Activated CD4-positive, alpha-beta T cell treated with anti-CD3 and anti-CD28 coated beads, Interleukin-2, amount 50 U/mL, for 24 hours (primary cell): Measurements from ENCODE around the gene DAPK2.

Source experiments
- DNase-seq, 2 donors: peaks; one replicate each; pipeline ENCODE4 v3.0.0-alpha.2; 2020; ENCODE audit warnings: low read depth in 1 of 2, low spot score in 1 of 2

Gene DAPK2

DNA sequence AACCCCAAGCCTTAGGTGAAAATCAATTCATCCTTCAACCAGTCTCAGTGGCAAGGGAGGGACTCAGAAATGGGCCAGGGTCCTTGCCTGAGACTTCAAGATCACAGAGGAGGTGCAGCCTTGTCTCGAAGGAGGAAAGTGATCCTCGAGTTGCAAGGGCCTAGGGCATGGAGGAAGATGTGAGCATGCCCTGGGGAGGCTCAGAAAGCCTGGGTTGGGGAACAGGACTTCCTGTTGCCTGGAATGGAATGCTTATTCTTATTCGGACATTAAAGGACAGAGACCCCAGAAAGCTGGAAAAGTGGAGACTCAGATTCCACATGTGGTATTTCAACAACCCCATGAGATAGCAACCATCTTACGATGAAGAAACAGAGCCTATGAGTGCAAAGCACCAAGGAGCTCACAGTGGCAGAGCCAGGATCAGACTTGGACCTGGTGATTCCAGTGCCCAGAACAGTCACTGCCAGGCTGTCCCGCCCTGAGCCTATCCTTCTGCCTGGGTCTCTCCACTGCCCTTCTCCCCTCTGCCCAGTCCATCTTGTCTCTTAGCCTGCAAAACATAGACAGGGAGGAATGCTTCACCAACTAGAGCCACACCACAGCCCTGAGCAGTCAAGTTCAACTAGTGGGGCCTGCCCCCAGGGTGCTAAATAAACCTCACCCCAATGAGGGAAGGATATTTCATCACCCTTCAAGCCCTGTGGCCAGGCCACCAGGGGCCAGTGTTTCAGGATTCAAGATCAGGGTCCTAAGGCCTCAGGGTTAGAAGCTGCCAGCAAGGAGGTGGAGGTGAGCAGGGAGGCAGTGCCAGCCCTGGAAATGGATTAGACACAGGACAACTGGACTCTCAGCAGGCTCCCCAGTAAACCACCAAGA, 21.9 kb downstream of the DAPK2 start:
- no peak for DNase-seq

DNA sequence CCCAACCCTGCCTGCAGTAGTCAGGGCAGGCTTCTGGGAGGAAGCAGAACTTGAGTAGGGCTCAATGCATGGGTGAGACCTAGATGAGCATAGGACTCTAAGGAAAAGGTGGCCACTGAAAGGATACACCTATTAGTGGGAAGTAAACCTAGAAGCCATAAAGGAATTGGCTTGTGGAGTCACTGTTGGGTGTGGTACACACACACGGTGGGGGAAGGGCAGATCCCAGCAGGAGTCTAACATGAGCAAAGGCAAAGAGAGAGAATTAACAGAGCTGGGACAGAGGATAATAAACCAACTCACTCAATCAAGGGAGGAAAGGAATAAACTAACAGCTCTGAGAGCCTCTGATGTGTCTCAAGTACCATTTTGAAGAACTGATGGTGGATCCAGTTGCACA, 23.1 kb downstream of the DAPK2 start:
- DNase-seq: no peak

DNA sequence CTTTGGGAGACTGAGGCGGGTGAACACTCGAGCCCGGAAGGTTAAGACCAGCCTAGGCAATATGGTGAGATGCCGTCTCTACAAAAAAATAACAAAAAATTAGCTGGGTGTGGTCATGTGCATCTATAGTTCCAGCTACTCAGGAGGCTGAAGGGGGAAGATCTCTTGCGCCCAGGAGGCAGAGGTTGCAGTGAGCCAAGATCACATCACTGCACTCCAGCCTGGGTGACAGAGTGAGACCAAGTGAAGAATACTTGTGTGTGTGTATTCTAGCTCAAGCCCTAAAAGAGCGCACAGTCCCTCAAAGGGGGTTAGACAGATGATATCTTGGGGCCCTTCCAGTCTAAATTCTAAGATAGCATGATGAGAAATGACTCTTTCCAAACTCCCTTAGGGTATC, 23.7 kb downstream of the DAPK2 start:
- no peak for DNase-seq

DNA sequence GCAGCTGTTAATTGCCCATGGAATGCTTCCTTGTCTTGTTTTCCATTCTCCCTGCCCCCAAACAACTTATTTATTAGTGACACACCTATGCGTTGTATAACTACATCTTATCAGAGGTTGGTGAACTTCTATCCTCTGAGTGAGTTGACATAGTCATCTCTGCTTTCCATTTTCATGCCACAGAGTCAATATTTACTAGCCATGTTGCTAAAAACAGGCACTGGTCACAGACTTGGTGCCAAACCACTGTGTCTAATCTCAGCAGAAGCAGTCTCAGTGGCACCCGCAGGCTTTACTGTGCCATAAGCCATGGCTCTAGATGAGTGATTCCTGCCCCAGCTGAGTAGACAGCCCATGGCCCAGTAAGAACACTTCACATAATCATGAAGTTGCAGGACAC, 26.5 kb downstream of the DAPK2 start:
- no peak for DNase-seq

DNA sequence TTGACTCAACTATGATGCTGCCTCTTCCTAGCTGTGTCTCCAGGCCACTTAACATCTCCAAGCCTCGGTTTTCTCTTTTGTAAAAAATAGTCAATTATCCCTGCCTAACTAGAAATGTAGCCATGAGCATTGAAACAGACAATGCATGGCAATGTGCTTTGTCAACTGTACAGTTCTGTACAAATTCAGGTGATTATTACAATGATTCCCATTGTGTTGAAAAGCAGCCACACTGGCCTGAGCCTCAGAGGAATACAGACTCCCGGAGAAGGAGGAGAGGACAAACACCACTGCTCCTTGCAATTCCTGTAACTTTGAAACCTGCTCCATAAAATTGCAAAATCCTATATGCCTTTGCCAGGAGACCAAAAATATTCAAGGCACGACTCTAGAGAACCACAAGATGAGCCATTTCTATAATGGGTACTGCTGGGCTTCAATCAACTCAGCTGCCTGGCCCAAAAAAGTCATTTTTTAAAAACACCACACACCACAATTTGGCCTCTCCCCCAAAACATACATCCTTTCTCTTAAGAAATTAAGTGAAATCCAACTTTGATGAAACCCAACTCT, 28.6 kb downstream of the DAPK2 start:
- no peak for DNase-seq

DNA sequence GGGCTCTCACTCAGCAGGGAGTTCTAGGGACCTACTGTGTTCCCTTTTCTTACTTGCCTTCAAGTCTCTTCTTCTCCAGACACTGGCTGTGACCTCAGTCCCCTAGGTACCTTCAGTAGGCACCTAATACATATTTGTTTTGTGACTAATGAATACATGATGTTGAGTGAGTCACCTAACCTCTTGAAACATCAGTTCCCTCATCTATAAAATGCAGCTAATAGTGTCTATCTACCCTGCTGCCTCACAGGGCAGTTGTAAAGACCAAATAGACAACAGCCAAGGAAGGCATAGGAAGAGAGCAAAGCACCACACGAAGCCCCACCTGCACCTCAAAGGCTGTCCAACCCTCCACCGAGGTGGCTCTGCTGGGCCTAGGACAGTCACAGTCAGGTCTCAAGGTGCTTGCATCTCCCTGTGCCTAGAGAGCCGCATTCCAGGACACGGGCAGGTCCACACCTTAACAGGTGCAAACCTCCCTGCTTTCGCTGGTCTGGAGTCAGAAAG, 29.1 kb downstream of the DAPK2 start:
- no peak for DNase-seq

DNA sequence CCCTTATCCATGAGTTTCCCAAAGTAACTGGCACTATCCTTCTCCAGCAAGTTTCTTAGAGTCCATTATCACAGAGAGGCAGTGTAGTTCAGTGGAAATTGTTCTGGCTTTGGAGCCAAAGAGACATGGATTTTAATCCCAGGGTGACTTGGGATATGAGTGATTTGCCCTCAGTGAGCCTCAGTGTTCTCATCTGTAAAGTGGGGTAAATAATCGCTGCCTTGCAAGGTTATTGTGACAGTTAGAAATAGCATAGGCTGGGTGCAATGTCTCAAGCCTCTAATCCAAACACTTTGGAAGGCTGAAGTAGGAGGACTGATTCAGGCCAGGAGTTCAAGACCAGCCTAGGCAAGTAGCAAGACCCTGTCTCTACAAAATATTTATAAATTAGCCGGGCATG, 30.0 kb downstream of the DAPK2 start:
- DNase-seq: no peak

DNA sequence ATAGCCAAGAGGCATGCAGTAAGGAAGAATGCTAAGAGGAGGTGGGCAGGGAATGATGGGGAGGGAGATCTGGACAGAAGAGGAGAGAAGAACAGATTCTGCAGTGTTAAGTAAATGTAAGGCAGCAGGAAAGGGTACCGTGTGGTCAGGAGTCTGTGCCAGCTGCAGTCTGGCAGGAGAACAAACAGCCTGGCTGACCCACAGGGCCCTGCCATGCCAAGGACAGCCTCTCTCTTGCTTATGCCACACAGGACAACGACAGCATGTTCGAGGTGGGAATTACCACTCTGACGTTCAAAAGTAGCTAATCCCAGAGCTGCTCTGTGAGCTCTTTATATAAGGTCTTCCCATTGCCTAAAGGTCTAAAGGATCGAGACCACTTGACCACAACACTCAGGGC, 31.3 kb downstream of the DAPK2 start:
- no peak for DNase-seq

DNA sequence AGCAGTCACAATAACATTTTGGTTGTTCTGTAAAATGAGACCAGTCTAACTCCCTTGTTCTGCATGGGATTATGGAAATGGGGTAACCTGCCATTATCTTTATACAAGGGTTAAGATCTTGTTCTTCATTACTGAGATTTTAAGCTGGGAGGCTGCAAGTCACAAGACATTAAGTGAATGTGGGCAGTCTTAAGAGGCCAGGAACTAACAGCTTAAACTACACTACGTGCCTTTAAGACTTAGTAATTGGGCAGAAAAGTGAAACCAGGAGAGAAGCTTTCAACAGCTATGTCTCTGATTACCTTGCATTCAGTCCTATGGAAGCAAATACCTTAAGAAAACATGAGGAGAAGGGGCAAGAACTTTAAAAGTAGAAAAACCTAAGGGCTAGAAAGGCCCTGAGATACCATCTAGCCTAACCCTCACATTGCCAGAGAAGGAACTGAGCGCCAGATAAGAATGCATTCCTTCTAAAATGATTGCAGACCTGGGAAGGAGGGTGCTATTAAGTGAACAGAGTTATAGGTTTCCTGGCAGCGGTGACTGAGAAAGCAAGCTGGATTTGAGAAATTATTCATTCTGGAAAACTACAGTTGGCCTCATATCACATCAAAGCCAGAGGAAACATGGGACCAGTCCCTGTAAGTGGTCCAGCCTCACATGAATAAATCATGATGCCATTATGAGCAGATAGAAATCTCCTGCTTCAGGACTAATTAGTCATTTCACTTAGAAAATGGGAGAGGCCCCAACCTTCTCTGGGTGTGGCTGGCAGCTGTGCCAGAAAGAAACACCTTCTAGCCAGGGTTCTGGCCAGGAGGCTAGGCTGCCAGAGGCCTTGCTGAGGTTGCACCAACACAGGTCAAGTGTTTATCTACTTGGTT, 32.9 kb downstream of the DAPK2 start:
- DNase-seq: no peak

DNA sequence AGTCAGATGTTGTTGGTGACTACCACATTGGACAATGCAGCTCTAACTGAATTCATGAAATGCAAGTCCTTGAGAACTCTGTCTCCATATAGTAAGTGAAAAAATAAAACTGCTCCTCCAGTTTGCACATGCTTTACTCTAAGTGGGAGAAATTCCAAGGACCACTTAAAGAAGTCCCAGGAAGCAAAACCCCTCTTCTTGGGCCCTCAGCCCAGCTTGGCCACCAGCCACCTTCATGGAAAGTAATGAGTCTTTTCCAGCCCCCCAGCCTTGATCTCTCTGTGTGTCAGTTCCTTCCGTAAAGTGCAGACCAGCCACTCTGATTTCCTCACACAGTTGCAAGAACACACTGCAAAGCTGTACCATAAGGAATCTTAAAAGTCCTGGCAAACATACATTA, 34.5 kb downstream of the DAPK2 start:
- DNase-seq: no peak

DNA sequence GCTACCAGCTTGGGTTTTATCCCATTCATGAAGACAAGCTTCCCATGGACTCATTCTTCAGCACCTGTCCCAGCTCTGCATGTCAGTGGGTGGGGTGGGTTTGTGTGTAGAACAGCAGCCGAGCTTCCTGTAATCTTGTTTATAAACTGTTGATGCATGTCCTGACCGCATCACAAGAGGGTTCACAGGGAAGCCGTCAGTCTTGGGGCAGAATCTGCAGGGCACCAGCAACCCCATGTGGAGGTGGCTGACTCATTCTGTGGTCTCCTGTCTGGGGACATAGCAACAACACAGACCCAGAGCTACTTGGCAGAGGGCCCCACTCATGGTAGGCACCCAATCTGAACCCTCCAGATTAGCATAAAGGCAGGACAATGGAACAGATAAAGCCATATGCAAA, 35.6 kb downstream of the DAPK2 start:
- DNase-seq: peak; percentile 43 to 69

DNA sequence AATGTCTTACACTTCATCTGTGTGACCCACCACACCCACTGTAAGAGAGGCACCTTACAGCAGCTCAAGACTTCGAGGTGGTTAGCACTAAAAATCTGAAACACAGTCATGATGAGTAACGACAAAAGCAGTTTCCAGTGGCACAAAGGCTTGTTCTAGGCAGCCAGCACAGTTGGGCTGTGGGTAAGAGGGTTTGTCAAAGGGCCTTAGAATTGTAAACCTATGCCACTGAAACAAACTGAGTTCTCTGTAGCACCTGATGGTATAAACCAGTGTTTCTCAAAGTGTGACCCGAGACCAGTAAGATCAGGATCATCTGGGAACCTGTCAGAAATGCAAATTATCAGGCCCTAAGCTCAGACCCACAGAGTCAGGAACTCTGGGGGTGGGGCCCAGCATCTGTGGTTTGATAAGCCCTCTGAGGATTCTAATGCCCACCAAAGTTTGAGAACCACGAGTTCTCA, 36.5 kb downstream of the DAPK2 start:
- DNase-seq: peak; percentile 25 to 28

DNA sequence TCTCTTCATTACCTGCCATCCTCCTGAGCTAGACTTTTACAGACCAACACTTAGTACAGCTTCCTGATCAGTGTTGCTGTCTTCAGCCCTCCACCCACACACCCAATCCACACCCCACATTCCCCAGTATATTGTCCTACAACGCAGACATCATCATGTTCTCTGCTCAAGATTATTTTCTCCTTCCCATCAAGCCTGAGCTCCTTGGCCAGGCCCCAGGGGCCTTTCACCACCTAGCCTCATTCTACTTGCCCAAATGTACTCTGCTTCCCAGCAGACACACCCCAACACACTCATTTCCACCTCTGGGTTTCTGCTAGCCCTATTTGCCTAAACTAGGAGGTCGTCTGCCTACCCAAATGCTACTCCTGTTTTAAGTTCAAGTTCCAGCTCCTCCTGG, 37.0 kb downstream of the DAPK2 start:
- no peak for DNase-seq

DNA sequence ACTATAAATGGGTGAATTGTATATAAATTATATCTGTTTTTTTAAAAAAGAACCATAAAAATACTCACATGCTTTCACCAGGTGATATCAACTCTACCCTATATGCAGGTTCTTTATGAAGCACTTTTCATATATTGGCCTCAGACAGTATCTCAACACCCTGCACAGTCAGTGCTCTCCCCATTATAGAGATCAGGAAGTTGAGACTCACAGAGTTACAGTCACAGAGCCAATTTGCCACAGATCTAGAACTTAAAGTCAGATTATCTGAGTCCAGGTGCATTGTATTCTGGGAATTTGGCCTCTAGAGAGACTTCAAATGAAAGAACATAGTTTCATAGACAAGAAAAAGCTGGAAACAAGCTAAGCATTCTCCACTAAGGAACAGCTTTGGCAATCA, 38.1 kb downstream of the DAPK2 start:
- DNase-seq: no peak

DNA sequence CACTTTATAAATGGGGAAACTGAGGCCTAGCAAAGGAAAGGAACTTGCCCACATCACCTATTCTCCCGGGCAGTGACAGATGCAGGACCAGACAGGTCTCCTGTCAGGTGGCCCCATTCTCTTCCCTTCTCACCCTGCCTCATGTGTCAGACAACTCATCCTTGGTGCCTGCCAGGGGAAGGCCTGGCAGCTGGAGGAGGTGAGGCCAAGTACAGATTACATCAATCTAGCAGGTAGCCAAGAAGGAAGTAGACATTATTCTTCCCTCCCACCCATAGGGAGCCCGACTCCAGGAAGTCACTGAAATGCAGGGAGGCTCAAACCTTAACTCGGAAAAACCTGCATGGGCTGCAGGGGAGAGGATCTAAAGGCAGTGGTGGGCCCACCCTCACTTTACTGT, 39.6 kb downstream of the DAPK2 start:
- DNase-seq: no peak

DNA sequence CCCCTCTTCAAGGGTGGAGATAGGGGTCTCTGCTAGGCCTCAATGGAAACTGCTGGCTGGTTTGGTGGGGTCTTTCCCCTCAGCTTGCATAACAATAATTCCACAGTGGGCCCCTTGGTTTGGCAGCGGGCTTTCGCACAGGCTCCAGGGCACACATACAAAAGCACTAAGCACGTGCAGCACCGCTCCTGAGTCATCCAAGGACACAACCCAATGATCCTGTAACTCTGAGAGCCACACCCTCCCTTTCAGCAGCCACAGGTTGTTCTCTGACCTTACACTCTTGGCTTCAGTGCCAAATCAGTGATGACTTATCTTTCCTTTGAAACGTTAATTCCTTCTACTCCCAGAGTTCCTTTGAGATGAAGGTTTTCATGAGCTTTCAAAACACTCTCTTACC, 41.7 kb downstream of the DAPK2 start:
- DNase-seq: no peak

DNA sequence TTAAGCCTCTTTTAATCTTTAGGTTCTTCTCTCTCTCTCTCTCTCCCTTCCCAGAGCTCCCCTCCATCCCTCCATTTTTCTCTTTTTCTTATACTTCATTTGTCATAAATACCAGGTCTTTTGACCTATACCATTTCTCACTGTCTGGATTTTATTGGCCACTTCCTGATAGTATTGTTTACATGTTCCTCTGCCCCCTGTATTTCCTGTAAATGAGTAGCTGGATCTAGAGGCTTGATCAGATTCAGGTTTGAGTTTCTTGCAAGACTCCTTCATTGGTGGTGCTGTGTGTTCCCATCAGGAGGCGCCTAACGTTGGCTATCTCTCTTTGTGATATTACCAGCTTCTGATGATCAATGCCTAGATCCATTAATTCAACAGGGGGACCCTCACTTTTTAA, 42.2 kb downstream of the DAPK2 start:
- no peak for DNase-seq

DNA sequence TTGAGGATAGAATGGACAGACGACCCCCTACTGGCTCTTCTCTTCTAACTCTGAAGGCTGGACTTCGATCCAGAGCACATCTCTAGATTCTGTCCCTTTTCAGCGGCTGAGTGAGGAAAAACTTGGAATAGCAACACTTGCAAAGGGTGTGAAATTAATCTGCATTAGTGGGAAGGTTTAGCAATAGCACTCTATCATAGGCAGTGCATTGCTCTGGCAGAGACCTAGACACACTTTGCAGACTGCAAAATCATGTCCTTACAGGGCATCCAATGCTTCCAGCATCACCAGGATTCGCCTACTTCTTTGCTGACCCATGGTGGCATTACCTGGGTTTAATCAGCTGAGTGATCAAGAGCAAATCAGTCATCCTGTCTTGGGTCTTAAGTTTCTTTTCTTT, 43.1 kb downstream of the DAPK2 start:
- no peak for DNase-seq

DNA sequence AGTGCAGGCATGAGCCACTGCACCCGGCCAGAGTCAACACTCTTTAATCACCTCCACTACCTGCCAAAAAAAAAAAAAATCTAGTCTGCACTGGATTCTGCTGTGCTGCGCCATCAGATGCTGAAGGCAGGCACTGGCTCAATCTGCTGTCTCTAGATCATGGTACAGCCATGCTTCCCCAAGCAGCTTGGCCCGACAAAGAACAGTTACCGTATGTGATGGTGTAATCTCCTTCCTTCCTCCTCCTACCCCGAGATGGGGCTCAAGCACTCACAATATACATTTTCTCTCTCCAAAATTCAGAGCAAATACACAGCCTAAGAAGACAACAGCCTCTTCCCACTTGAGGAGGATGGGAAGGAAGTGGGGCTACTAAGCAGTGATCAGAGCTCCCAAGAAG, 45.1 kb downstream of the DAPK2 start:
- DNase-seq: no peak

DNA sequence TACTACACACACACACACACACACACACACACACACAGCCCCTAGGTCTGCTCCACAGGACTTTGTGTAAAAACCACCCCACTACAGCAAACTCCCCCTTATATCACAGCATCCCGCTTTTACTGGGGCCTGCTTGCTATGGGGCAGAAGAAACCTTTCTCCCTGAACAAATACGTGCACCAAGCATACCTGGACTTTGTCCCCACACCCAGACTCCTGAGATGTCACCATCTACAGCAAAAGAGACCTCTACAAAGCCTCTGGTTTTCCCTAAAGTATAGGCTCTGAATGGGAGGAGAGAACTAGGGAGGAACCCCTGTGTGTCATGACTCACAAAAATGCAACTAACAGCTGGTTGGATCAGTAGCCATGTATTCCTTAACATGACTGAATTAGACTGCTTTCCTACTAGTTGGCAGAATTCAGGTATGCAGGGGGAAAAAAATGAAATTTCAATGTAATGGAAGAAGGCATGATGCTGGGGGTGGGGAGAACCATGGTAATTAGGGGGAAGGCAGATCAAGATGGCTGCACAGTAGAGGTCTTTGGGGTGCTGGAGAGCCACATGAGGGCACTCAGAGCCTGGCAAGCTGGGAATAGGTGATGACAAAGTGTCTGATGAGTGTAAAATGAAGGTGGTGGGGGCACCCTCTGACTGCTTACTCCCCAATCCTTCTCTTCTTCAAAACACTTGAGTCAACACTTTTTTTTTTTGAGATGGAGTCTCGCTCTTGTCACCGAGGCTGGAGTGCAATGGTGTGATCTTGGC, 45.9 kb downstream of the DAPK2 start:
- no peak for DNase-seq

DNA sequence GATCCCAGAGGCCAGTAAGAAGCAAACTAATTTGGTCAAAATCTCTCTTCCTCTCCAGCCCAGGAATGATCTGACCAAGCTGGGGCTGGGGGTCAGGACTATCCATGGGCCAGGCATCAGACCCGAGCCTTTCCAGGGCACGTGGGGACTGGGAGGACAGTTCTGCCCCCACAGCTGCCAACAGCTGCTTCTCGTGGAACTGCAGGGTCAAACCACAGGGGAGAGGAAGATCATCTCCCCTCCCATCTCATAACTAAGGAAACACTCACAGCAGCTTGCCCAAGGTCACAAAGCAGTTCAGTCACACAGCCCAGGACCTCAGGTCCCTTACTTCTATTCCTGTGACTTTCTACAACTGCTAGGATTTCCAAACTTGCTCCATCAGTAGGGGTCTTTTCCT, 47.1 kb downstream of the DAPK2 start:
- no peak for DNase-seq
